ENCODE results near the gene TIMM13.
"Not testable (repeated sequence)": the region's sequence is repeated elsewhere in the genome, so short reads cannot be mapped to it uniquely, and the experiment has no call there.

Gene TIMM13

GRCh38 chr19:2427429-2428320 is at the start of gene TIMM13:
TIMM13 (minus strand) TSS chr19:2427586; CDS start chr19:2427533, 53 bp downstream.
- peak; percentile 85 for DNase-seq

- no peak for DNase-seq
Observed at GRCh38 chr19:2476451-2477140, 49.2 kb upstream of the TIMM13 start.

- DNase-seq: peak; percentile 77
Observed at GRCh38 chr19:2475702-2476450, 48.5 kb upstream of the TIMM13 start, which contains the start of gene GADD45B. GADD45B (plus strand) TSS chr19:2476127; CDS start chr19:2476359, 232 bp downstream.

GRCh38 chr19:2475018-2475701 is 47.8 kb upstream of the TIMM13 start:
- DNase-seq: no peak

- DNase-seq: peak; percentile 36
Observed at GRCh38 chr19:2474232-2475017, 47.0 kb upstream of the TIMM13 start.

GRCh38 chr19:2469915-2470200 is 42.5 kb upstream of the TIMM13 start:
- DNase-seq: not testable (repeated sequence)

GRCh38 chr19:2469102-2469914 is 41.9 kb upstream of the TIMM13 start:
- DNase-seq: no peak

GRCh38 chr19:2468596-2468995 is 41.2 kb upstream of the TIMM13 start:
- no peak for DNase-seq

GRCh38 chr19:2464389-2464788 is 37.0 kb upstream of the TIMM13 start:
- no peak for DNase-seq

GRCh38 chr19:2463694-2464093 is 36.3 kb upstream of the TIMM13 start:
- DNase-seq: not testable (repeated sequence)

GRCh38 chr19:2462635-2463421 is 35.4 kb upstream of the TIMM13 start:
- DNase-seq: peak; percentile 58

- DNase-seq: peak; percentile 48
Observed at GRCh38 chr19:2461751-2462634, 34.6 kb upstream of the TIMM13 start.

GRCh38 chr19:2460245-2460644 is 32.9 kb upstream of the TIMM13 start:
- DNase-seq: no peak

- not testable (repeated sequence) for DNase-seq
Observed at GRCh38 chr19:2458776-2459175, 31.4 kb upstream of the TIMM13 start.

GRCh38 chr19:2458054-2458453 is 30.7 kb upstream of the TIMM13 start:
- no peak for DNase-seq

- no peak for DNase-seq
Observed at GRCh38 chr19:2457394-2458037, 30.1 kb upstream of the TIMM13 start.

- DNase-seq: no peak
Observed at GRCh38 chr19:2455851-2456570, 28.6 kb upstream of the TIMM13 start.
